ENCODE measurements around the gene VMP1. TPM values are rescaled to one million over a fixed set of nuclear protein-coding genes. Genes with fewer than 3 reads are reported as not detected.

VMP1 gene
- total and polyA plus RNA-seq, 2 of the 13 experiments (the other 11 are each of a cell fraction or from before 2014, with no cell fraction given) = 186 to 271 TPM

- Histone ChIP-seq H3K4me3 (replicated peaks in 1 of 3; ENCODE audit: insufficient read depth in 1 of 3, low read depth in 2 of 3, low read length in 3 of 3) (peak overlapping the region in 1 of 3 experiments; percentile 0; a peak in 1 of 6 replicates), H2AFZ (ENCODE audit: low read length) (no peak overlapping the region), H3K9ac (ENCODE audit: insufficient read depth, low read depth, low read length) (peak overlapping the region; percentile 64; the same call in 1 of the 2 replicates), H3K4me2 (ENCODE audit: low read depth, low read length) (peak overlapping the region; percentile 68), H3K79me2 (ENCODE audit: insufficient read depth, low read length) (peaks cover 12% of the 10 kb centered on the region), H3K27me3 (ENCODE audit: control insufficient read depth in 1 of 2, insufficient read depth in 2 of 2, low read length in 2 of 2) (no peaks in the 10 kb centered on the region), H3K4me1 (ENCODE audit: insufficient read depth, low read length) (peaks cover 42% of the 10 kb centered on the region), H3K36me3 (replicated peaks in 1 of 2; ENCODE audit: control insufficient read depth in 1 of 2, insufficient read depth in 2 of 2, low read length in 2 of 2) (peaks cover 4 to 30% of the 10 kb centered on the region in 2 experiments; a peak in 4 of 5 replicates), H3K27ac (ENCODE audit: extremely low read length, insufficient read depth, low read length) (peak overlapping the region; percentile 76), H4K20me1 (ENCODE audit: insufficient read depth, low read length) (no peaks in the 10 kb centered on the region), H3K9me3 (ENCODE audit: low read length) (no peaks in the 10 kb centered on the region)
- no peak for TF ChIP-seq NFKB2 (CRISPR knock-in tag; IDR thresholded peaks at IDR 0.05; ENCODE audit: borderline replicate concordance)
- no peak for TF ChIP-seq ATF3 (CRISPR knock-in tag; IDR thresholded peaks at IDR 0.05)
- no peak for TF ChIP-seq SOX6 (IDR thresholded peaks at IDR 0.05)
- TF ChIP-seq SOX6 (CRISPR knock-in tag; IDR thresholded peaks at IDR 0.05) = peak; percentile 22; the same call in 1 of the 2 replicates
- no peak for TF ChIP-seq ZNF740 (CRISPR knock-in tag; IDR thresholded peaks at IDR 0.05)
- TF ChIP-seq IRF2 (CRISPR knock-in tag; IDR thresholded peaks at IDR 0.05) = 0 out of 2 replicates have a peak, but pooled peaks have one; percentile 0
- no peak for TF ChIP-seq SIN3B (IDR thresholded peaks at IDR 0.05; ENCODE audit: low read length)
- 0 out of 2 replicates have a peak, but pooled peaks have one; percentile 1 for TF ChIP-seq NCOA2 (CRISPR knock-in tag; IDR thresholded peaks at IDR 0.05)
- no peak for TF ChIP-seq ZNF224 (CRISPR knock-in tag; IDR thresholded peaks at IDR 0.05)
- TF ChIP-seq CEBPB (IDR thresholded peaks at IDR 0.05; ENCODE audit: borderline replicate concordance, low read depth, low read length) = no peak
- TF ChIP-seq GLI4 (CRISPR knock-in tag; IDR thresholded peaks at IDR 0.05; ENCODE audit: borderline replicate concordance) = no peak
- TF ChIP-seq AHR (CRISPR knock-in tag; IDR thresholded peaks at IDR 0.05) = no peak
- TF ChIP-seq, protein P1, sequence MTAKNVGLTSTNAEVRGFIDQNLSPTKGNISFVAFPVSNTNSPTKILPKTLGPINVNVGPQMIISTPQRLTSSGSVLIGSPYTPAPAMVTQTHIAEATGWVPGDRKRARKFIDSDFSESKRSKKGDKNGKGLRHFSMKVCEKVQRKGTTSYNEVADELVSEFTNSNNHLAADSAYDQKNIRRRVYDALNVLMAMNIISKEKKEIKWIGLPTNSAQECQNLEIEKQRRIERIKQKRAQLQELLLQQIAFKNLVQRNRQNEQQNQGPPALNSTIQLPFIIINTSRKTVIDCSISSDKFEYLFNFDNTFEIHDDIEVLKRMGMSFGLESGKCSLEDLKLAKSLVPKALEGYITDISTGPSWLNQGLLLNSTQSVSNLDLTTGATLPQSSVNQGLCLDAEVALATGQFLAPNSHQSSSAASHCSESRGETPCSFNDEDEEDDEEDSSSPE (CRISPR knock-in tag; IDR thresholded peaks at IDR 0.05) = no peak
- peak; percentile 0 for TF ChIP-seq JARID2 (CRISPR knock-in tag; IDR thresholded peaks at IDR 0.05; ENCODE audit: insufficient replicate concordance)
- BruUV-seq (replicated peaks) = no TSS peak
- in situ Hi-C loops (cut with HindIII; ENCODE audit: extremely low pct_ligation_motif_present, low pct_unique_long_range_greater_than_20kb) = no loop called here
- ChIA-PET POLR2A (interaction anchor here (0.8 to 2.8 kb wide), 9 partner anchors 8 to 91 kb away, joined by 4 to 22 read pairs (median 6); no protein-coding TSS in a partner anchor), CTCF (ENCODE audit: low intra/inter-chr PET ratio, low total read pairs) (no interaction called here)
- DNase-seq (ENCODE audit: low spot score) = no peak
- 77% methylated on average over 4 of the region's 4 CpGs for WGBS (ENCODE audit: low lambda C conversion rate)
- no peak for FAIRE-seq
- no peak for ATAC-seq
- intact Hi-C loops (cut with micrococcal nuclease; ENCODE audit: unreplicated experiment) = no loop called here
These were observed 54.8 kb downstream of the VMP1 start for GRCh38 chr17:59762049-59762823.
